ENCODE results near the gene HEPACAM2.

The HEPACAM2 gene

DNA sequence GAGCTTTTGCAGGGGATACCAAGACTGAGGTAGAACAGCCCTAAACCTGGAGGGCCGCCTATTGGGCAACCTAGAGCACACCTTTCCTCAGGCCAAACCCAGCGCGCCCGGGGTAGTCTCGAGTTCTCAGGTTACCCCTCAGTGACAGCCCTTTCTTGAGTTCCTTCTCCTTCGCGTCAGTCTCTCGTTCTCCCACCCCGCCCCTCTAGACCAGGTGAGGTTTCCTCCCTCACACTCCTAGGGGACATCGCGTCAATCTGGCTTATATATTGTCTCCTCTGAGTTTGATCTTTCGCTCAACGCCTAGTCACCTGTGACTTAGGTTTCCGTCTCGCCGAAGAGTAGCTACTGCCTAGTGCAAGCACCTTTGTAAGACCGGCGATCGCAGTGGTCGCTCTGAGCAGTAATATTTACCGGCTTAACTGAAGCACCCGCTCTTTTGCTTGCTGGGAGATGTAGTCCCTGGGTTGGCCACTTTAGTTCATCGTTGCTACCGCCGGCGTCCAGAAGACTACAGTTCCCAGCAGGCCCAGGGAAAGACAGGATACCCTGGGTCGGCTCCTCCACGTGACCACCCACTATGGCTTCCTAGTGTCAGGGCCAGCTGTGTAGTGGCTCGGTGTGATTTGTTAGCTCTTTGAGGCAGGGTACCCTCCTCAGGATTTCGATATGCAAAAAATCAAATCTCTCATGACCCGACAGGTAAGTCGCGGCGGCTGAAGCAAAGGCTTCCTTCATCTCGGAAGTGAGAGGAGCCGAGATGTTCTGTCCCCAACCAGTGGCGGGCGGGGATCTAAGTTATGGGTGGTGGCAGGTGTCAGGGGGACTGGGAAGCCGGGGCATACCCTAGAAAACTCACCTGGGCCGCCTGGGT is 5.8 kb upstream of the HEPACAM2 start, which contains the start of gene VPS50:
Gene VPS50 (plus strand): TSS at position 568 of the 874 bp plus-strand sequence. CDS start 102 bp downstream, at position 670.
- DNase-seq (ENCODE audit: low read depth), result peak; percentile 88
- in situ Hi-C loops (cut with HindIII; ENCODE audit: low sequenced_read_pairs), result no loop called here
- H3K4me3 ChIP-seq (ENCODE audit: low read depth, low read length), result peak within 1 kb of the TSS; percentile 78
- TF ChIP-seq, protein P1, sequence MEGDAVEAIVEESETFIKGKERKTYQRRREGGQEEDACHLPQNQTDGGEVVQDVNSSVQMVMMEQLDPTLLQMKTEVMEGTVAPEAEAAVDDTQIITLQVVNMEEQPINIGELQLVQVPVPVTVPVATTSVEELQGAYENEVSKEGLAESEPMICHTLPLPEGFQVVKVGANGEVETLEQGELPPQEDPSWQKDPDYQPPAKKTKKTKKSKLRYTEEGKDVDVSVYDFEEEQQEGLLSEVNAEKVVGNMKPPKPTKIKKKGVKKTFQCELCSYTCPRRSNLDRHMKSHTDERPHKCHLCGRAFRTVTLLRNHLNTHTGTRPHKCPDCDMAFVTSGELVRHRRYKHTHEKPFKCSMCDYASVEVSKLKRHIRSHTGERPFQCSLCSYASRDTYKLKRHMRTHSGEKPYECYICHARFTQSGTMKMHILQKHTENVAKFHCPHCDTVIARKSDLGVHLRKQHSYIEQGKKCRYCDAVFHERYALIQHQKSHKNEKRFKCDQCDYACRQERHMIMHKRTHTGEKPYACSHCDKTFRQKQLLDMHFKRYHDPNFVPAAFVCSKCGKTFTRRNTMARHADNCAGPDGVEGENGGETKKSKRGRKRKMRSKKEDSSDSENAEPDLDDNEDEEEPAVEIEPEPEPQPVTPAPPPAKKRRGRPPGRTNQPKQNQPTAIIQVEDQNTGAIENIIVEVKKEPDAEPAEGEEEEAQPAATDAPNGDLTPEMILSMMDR (IDR thresholded peaks at IDR 0.05; ENCODE audit: low read depth, low read length, missing control alignments), result no peak

DNA sequence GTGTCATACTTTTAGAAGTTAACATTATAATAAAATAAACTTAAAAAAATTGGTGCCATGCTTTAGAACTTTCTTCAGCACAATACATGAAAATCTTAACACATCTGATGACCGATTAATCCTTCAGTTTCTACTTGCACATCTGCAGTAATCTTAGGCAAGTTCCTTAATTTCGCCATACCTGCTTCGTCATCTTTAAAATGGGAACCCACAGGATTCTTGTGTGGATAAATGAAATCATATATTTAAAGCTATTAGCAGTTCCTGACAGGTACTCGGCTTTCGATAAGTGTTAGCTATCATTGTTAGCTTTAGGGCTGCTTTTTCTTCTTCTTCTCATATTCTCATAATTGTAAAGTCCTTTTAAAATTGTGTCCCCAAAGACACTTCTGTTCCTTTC is 5.0 kb upstream of the HEPACAM2 start:
- in situ Hi-C loops (cut with HindIII; ENCODE audit: low sequenced_read_pairs), result no loop called here
- DNase-seq (ENCODE audit: low read depth), result no peak
- TF ChIP-seq, protein P1 (IDR thresholded peaks at IDR 0.05; ENCODE audit: low read depth, low read length, missing control alignments), result no peak
- H3K4me3 ChIP-seq (ENCODE audit: low read depth, low read length), result peak overlapping the region; percentile 78

DNA sequence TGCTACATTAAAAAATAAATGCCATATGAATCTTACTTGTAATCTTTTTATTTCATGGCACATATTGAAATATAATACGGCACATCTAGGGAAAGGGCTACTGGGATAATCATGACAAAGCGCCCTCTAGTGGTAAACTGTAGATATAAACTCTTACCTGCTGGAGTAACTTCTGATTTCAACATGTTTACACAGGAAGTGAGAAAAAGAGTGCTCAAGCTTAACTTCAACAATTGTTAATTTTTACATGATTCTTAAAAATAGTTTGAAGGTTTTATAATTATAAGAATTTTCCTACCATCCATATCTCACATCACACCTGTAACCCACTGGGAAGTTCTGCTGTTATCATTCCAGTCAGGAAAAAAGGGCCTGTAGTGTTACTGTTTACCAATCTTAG is 2.0 kb upstream of the HEPACAM2 start:
- no peak overlapping the region for H3K4me3 ChIP-seq (ENCODE audit: low read depth, low read length)
- in situ Hi-C loops (cut with HindIII; ENCODE audit: low sequenced_read_pairs), result no loop called here
- peak; percentile 44 for DNase-seq (ENCODE audit: low read depth)
- TF ChIP-seq, protein P1 (IDR thresholded peaks at IDR 0.05; ENCODE audit: low read depth, low read length, missing control alignments), result peak; percentile 51

DNA sequence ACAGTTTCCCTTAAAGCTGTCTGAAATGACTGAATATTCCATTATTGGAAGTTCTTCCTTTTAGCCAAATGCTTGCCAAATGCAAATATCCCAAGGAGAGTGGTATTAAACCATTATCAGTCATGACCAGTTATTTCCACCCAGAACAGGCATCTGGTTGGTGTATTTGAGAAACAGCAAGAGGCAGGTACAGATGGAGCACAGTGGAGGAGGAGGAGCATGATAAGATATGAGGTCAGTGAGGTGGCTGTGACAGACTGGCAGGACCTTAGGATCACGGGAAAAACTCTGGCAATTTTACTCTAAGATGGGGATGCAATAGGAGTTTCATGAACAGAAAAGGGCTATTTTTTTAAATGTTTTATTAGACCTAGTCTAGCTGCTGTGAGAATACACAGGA is 6.4 kb downstream of the HEPACAM2 start:
- H3K4me3 ChIP-seq (ENCODE audit: low read depth, low read length), result no peak overlapping the region
- DNase-seq (ENCODE audit: low read depth), result no peak
- TF ChIP-seq, protein P1 (IDR thresholded peaks at IDR 0.05; ENCODE audit: low read depth, low read length, missing control alignments), result no peak
- in situ Hi-C loops (cut with HindIII; ENCODE audit: low sequenced_read_pairs), result no loop called here

DNA sequence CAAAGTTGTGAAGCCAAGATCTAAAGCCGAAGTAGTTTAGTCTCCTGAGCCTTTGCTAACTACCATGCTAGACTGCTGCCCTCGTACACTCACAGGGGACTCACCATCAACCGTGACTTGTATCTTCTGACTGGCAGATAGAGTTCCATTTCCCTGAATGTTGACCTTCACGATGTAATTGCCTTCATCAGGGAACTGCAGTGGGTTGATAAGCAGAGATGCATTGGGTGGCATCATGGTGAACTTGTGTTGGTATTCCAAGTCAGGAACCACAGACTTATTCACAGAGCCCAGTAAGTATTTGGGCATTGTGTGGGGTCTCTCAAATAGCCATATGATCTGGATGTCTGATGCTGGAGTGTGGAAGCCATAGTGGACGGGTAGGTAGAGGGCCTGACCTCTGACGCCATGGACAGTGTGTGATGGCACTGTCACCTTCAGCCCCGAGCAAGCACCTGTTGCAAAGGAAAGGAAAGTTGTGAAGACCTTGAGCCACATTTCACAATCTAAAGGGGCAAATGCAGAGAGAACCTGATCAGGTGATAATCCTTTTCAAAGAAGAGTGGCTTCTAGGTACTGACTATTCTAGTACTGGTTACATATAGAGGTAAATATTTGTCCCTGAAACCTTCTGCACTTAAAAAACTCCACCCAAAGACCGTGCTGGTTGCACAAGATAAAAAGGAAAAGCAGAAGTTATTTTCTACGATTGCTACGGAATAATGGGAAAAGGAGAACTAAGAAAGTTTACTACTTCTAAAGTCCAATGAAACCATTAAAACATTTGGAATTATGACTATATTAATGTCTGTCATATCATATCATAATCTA is 7.1 kb downstream of the HEPACAM2 start:
- in situ Hi-C loops (cut with HindIII; ENCODE audit: low sequenced_read_pairs), result no loop called here
- no peak for DNase-seq (ENCODE audit: low read depth)
- TF ChIP-seq, protein P1 (IDR thresholded peaks at IDR 0.05; ENCODE audit: low read depth, low read length, missing control alignments), result no peak
- H3K4me3 ChIP-seq (ENCODE audit: low read depth, low read length), result no peak overlapping the region

DNA sequence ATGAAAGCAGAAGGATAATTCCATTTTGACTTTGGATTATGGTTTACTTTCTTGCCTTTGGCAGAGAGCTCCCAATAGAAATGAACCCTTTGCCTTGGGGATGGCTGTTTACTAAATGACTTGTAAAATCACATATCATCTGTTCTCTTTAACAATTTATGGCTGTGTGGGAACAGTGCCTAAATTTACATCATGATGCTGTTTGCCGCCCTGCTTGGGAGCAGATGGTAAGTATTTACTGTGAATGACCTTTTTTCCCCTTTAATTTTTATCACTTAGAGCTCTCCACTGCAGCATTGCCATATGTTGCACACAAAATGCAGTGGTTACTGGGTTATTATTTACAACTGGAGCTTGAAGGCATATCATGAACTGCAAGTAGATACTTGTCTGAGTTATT is 13.4 kb downstream of the HEPACAM2 start:
- no peak overlapping the region for H3K4me3 ChIP-seq (ENCODE audit: low read depth, low read length)
- DNase-seq (ENCODE audit: low read depth), result no peak
- TF ChIP-seq, protein P1 (IDR thresholded peaks at IDR 0.05; ENCODE audit: low read depth, low read length, missing control alignments), result no peak
- in situ Hi-C loops (cut with HindIII; ENCODE audit: low sequenced_read_pairs), result no loop called here
